Measurements from ENCODE around the gene FABP3.

FABP3 gene

GRCh38 chr1:31372751-31373055 lies 173 bp downstream of the FABP3 start:
- no peak for FAIRE-seq
- DNase-seq (ENCODE audit: low spot score): no peak

- no peak for DNase-seq (ENCODE audit: low spot score)
- FAIRE-seq: no peak
Observed at GRCh38 chr1:31372051-31372450, 825 bp downstream of the FABP3 start.

- DNase-seq (ENCODE audit: low spot score): peak; percentile 9
- FAIRE-seq: peak; percentile 57
Observed at GRCh38 chr1:31371121-31371959, 1.5 kb downstream of the FABP3 start.

- FAIRE-seq: no peak
- no peak for DNase-seq (ENCODE audit: low spot score)
Observed at GRCh38 chr1:31370565-31370964, 2.3 kb downstream of the FABP3 start.

GRCh38 chr1:31370021-31370420 lies 2.9 kb downstream of the FABP3 start:
- no peak for DNase-seq (ENCODE audit: low spot score)
- FAIRE-seq: no peak

- DNase-seq (ENCODE audit: low spot score) (no peak), FAIRE-seq (no peak)
Observed at GRCh38 chr1:31368611-31369107, 4.2 kb downstream of the FABP3 start.

GRCh38 chr1:31366796-31367195 lies 6.1 kb downstream of the FABP3 start:
- FAIRE-seq (no peak), DNase-seq (ENCODE audit: low spot score) (no peak)

- FAIRE-seq (peak; percentile 78), DNase-seq (ENCODE audit: low spot score) (peak; percentile 38)
Observed at GRCh38 chr1:31364561-31365250, 8.2 kb downstream of the FABP3 start.

GRCh38 chr1:31362032-31362431 lies 10.8 kb downstream of the FABP3 start:
- DNase-seq (ENCODE audit: low spot score) (no peak), FAIRE-seq (no peak)

GRCh38 chr1:31361607-31362006 lies 11.3 kb downstream of the FABP3 start:
- FAIRE-seq: no peak
- no peak for DNase-seq (ENCODE audit: low spot score)

- FAIRE-seq (no peak), DNase-seq (ENCODE audit: low spot score) (no peak)
Observed at GRCh38 chr1:31356427-31356826, 16.4 kb downstream of the FABP3 start.

GRCh38 chr1:31354283-31354682 lies 18.6 kb downstream of the FABP3 start:
- FAIRE-seq: no peak
- DNase-seq (ENCODE audit: low spot score): no peak

GRCh38 chr1:31348449-31348848 lies 24.4 kb downstream of the FABP3 start:
- FAIRE-seq (no peak), DNase-seq (ENCODE audit: low spot score) (no peak)

- DNase-seq (ENCODE audit: low spot score): no peak
- FAIRE-seq: no peak
Observed at GRCh38 chr1:31346785-31347184, 26.1 kb downstream of the FABP3 start.

GRCh38 chr1:31345635-31346034 lies 27.2 kb downstream of the FABP3 start:
- FAIRE-seq: no peak
- DNase-seq (ENCODE audit: low spot score): no peak

GRCh38 chr1:31344503-31344902 lies 28.4 kb downstream of the FABP3 start:
- DNase-seq (ENCODE audit: low spot score) (no peak), FAIRE-seq (no peak)

GRCh38 chr1:31336687-31337467 lies 36.0 kb downstream of the FABP3 start:
- DNase-seq (ENCODE audit: low spot score) (no peak), FAIRE-seq (no peak)

- FAIRE-seq (peak; percentile 16), DNase-seq (ENCODE audit: low spot score) (peak; percentile 43)
Observed at GRCh38 chr1:31335007-31335406, 37.9 kb downstream of the FABP3 start.

GRCh38 chr1:31327381-31327780 lies 45.5 kb downstream of the FABP3 start:
- no peak for DNase-seq (ENCODE audit: low spot score)

GRCh38 chr1:31326461-31326860 lies 46.4 kb downstream of the FABP3 start:
- DNase-seq (ENCODE audit: low spot score) (no peak), FAIRE-seq (no peak)

More at GRCh38 chr1:31327381-31327780, 45.5 kb downstream of the FABP3 start:
- no peak for FAIRE-seq

GRCh38 chr1:31324992-31325391 lies 47.9 kb downstream of the FABP3 start:
- FAIRE-seq (no peak), DNase-seq (ENCODE audit: low spot score) (no peak)

- DNase-seq (ENCODE audit: low spot score): no peak
- FAIRE-seq: no peak
Observed at GRCh38 chr1:31324093-31324492, 48.8 kb downstream of the FABP3 start.
